Stimulated activated CD8-positive, alpha-beta memory T cell treated with anti-CD3 and anti-CD28 coated beads, Interleukin-7, amount 100 ng/mL, for 48 hours (primary cell): ENCODE data around the gene MAP2K3.
"Not testable (repeated sequence)": the region's sequence is repeated elsewhere in the genome, so short reads cannot be mapped to it uniquely, and the experiment has no call there.

ENCODE experiments used
- DNase-seq, 2 donors: peaks; one replicate each; pipeline ENCODE4 v3.0.0-alpha.2; 2020; ENCODE audit warnings: low read depth in 1 of 2; ENCODE audit errors: extremely low read depth in 1 of 2

MAP2K3 gene

GRCh38 chr17:21308931-21309381 lies 24.4 kb downstream of the MAP2K3 start:
- not testable (repeated sequence) for DNase-seq

- not testable (repeated sequence) for DNase-seq
These were observed 25.7 kb downstream of the MAP2K3 start for GRCh38 chr17:21310061-21310765.

GRCh38 chr17:21310766-21311602 lies 26.5 kb downstream of the MAP2K3 start:
- not testable (repeated sequence) for DNase-seq

- DNase-seq, result no peak
These were observed 28.8 kb downstream of the MAP2K3 start for GRCh38 chr17:21313320-21313719.

- DNase-seq, result not testable (repeated sequence)
These were observed 29.2 kb downstream of the MAP2K3 start for GRCh38 chr17:21313761-21314160.

GRCh38 chr17:21314261-21314664 lies 29.8 kb downstream of the MAP2K3 start:
- DNase-seq, result not testable (repeated sequence)

- DNase-seq, result not testable (repeated sequence)
These were observed 30.2 kb downstream of the MAP2K3 start for GRCh38 chr17:21314701-21315111.

- DNase-seq, result not testable (repeated sequence)
These were observed 30.9 kb downstream of the MAP2K3 start for GRCh38 chr17:21315246-21316000.

GRCh38 chr17:21316212-21316886 lies 31.8 kb downstream of the MAP2K3 start:
- not testable (repeated sequence) for DNase-seq

- DNase-seq, result not testable (repeated sequence)
These were observed 32.5 kb downstream of the MAP2K3 start for GRCh38 chr17:21316887-21317500.

- not testable (repeated sequence) for DNase-seq
These were observed 33.3 kb downstream of the MAP2K3 start for GRCh38 chr17:21317821-21318220.

GRCh38 chr17:21318439-21318838 lies 33.9 kb downstream of the MAP2K3 start:
- no peak for DNase-seq

GRCh38 chr17:21318856-21319255 lies 34.3 kb downstream of the MAP2K3 start:
- not testable (repeated sequence) for DNase-seq

GRCh38 chr17:21319256-21319655 lies 34.7 kb downstream of the MAP2K3 start:
- DNase-seq, result not testable (repeated sequence)

GRCh38 chr17:21319686-21320375 lies 35.3 kb downstream of the MAP2K3 start:
- not testable (repeated sequence) for DNase-seq

- not testable (repeated sequence) for DNase-seq
These were observed 35.9 kb downstream of the MAP2K3 start for GRCh38 chr17:21320430-21320829.

- DNase-seq, result not testable (repeated sequence)
These were observed 36.5 kb downstream of the MAP2K3 start for GRCh38 chr17:21321061-21321460.

GRCh38 chr17:21321744-21322191 lies 37.3 kb downstream of the MAP2K3 start:
- DNase-seq, result not testable (repeated sequence)
